ENCODE results near the gene ZNF333.

DNA sequence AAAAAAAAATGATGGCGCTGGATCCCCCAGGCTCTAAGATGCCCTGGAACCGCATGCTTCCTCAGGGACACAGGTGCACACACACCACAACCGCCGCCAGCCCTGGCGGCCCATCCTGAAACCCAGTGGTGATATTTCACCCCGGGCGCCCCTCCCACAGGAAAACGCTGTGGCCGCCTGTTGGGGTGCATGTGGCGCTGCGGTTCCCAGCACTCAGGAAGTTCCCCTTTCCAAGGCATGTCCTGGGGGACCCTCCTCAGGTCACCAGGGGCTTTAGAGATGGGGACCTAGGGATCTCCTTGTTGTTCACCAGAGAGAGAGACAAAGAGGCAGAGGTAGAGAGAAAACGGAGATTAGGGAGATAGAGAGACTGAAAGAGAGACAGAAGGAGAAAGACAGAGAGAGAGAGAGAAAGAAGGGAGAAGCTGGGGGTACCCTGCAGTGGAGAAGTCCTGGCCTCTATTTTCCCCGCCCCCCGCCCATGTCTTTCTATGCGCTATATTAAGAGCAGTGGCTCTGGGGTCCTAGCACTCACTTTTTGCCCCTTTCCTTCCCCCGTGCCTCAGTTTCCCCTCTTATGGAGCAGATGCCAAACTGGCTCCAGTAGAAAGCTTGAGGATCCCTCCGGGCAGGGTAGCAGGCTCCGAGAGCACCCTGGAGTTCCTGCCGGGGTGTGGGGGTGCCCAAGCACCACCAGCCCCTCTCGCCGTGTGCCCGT, 86.2 kb downstream of the ZNF333 start:
- TF ChIP-seq, protein P1, sequence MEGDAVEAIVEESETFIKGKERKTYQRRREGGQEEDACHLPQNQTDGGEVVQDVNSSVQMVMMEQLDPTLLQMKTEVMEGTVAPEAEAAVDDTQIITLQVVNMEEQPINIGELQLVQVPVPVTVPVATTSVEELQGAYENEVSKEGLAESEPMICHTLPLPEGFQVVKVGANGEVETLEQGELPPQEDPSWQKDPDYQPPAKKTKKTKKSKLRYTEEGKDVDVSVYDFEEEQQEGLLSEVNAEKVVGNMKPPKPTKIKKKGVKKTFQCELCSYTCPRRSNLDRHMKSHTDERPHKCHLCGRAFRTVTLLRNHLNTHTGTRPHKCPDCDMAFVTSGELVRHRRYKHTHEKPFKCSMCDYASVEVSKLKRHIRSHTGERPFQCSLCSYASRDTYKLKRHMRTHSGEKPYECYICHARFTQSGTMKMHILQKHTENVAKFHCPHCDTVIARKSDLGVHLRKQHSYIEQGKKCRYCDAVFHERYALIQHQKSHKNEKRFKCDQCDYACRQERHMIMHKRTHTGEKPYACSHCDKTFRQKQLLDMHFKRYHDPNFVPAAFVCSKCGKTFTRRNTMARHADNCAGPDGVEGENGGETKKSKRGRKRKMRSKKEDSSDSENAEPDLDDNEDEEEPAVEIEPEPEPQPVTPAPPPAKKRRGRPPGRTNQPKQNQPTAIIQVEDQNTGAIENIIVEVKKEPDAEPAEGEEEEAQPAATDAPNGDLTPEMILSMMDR (IDR thresholded peaks at IDR 0.05): no peak
- TF ChIP-seq POLR2A (IDR thresholded peaks at IDR 0.05): no peak
